IPS-18c (cell line): ENCODE measurements around the gene TCEAL3.
A peak's percentile ranks its signal among the peaks of the same experiment; 100 is the strongest.
"Not testable (repeated sequence)": the region's sequence is repeated elsewhere in the genome, so short reads cannot be mapped to it uniquely, and the experiment has no call there.

Experiments
- H3K4me3 ChIP-seq: 2 replicates; pipeline ENCODE4 v1.7.0; 2013; ENCODE audit warnings: low read depth, mild to moderate bottlenecking, low read length, moderate library complexity; ENCODE audit not compliant: insufficient read depth
- H3K9me3 ChIP-seq: one replicate; pipeline ENCODE4 v1.6.1; 2013; ENCODE audit warnings: mild to moderate bottlenecking, low read length, moderate library complexity; ENCODE audit not compliant: control insufficient read depth, insufficient read depth

Gene TCEAL3

DNA sequence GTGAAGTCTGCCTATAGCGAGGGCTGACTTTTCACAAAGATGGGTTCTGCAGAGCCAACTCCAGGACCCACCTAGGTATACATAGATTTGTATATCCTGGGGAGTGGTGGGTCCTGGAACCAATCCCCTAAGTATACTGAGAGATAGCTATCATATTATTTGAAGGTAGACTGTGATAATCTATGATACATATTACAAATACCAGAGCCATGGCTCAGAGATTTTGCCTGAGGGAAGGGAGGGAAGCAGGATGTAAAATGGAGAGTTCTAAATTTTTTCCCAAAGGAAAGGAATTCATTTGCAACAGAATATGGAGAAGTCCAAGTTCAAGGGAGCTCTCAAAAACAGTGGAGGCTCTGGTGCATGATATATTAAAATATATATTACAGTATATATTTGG is 7.2 kb downstream of the TCEAL3 start:
- Histone ChIP-seq H3K4me3 (no peak overlapping the region), H3K9me3 (no peaks in the 10 kb centered on the region)

DNA sequence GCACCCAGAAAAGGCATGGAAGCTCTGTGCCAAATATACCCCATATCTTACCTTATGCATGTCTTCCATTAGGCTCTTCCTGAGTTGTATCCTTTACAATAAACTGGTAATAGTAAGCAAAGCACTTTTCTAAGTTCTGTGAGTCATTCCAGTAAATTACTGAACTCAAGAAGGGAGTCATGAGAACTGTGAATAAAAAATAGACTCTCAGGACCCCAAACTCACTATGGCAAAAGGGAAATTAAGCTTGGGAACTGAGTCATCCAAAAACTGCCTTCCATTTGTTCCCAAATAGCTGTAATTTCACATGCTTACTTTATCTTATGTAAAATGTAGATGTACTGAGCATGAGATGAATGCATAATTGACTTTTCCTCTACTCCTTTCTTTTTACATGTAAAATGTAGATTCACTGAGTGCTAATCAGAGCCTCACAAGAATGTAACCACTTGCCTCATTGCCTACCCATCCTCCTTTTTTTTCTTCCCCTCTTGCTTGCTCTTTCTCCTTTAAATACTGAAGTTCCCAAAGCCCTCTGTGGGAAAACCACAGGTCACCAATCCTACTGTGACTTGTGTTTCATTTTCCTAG is 8.1 kb downstream of the TCEAL3 start:
- Histone ChIP-seq H3K4me3 (no peak overlapping the region), H3K9me3 (no peaks in the 10 kb centered on the region)

DNA sequence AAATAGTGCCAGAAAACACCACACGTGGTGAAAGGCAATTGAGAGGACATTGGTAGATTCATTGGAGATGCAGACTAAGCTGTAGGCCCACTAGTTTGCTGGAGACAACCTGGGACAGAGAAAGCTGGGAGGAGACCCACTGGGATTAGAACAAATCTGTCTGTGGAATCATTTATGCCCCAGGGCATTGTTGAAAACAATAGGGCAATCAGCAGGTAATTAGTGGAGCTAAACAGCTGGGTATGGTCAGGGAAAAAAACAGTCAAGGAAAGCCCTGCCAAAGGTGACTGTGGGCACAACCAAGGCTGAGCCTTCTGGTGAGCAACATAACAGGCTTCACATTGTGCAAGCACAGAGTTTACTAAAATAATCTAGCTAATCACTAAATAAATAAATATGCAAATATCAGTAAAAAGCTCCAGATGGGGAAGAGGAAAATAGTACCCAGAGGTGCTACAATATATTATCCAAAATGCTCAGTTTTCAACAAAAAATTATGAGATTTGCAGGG is 9.0 kb downstream of the TCEAL3 start:
- Histone ChIP-seq H3K9me3 (no peaks in the 10 kb centered on the region), H3K4me3 (no peak overlapping the region)

DNA sequence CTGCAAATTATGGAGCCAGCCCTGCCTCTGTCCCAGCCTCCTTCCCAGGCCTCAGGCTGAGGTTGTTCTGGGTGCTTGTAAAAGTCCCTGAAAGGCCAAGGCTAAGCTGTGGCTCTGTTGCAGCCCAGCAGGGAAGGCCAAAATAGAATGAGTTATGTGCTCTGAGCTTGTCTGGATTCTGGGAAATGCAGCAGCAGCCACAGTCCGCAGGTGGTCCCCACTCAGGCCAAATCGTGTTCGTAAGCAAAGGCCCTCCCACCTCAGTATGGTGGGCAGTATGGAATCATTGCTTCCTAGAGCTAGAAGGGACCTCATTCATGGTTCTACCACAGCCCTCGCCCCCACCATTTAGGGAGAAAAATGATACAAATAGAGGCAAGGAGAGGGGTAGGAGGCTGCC is 16.3 kb downstream of the TCEAL3 start:
- no peaks in the 10 kb centered on the region for H3K9me3 ChIP-seq
- H3K4me3 ChIP-seq, result no peak overlapping the region

DNA sequence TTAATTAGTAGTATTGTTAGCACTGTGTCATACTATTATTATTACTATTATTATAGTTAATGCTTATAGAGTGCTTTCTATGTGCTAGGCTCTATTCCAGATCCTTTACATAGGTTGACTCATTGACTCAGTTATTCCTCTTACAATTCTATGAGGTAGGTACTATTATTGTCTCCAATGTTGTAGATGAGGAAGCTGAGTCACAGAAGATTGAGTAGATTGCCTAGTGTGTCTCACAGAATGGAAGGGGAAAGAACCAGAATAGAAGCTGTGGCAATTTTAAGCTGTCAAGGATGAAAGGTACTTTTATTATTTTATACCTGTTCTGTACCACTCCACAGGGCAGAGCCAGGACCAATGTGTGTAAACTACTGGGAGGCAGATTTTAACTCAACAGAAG is 19.1 kb downstream of the TCEAL3 start:
- H3K9me3 ChIP-seq, result no peaks in the 10 kb centered on the region
- H3K4me3 ChIP-seq, result no peak overlapping the region

DNA sequence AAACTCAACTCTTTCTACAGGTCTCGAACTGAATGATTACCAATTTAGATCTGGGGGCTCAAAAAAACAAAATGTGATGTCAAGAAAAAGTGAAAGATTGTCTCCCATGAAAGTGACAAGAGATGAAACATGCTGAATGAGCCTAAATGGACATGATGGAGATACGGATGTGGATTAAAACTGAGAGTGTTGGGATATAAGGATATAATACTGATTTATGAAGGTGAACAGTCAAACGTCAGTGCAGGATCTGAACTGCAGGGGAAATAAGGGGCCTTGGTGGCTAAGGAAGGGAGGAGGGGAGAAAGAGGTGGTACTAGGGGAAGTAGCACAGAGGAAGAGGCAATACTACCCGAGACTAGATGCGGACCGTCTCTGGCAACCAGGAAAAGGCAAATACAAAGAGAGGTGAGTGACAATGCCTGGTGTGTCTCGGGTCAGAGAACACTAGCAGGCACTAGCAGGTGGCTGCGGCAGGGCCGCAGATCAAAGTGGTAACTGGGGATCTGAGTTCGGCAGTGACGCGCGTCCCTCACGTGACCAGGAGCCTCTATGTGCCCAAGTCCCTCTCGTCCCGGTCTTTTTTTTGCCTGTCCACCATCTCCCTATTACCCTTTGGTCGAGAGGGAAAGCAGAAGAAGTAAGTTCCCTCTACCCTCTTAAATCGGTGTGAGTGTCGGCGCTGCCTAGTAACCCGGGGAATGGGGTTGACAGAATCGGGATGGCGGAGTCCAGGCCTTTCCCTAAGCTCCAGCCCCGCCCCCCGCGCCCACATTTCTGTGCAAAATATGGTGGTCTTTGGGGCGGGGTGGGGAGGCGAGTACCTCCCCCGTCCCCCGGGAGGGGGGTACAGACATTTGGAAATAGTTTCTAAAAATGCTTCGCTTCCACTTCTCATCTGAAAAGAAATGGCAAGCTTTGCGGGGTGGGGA is 20.9 kb downstream of the TCEAL3 start, which contains the start of gene TCEAL1:
TCEAL1 (plus strand) TSS at position 590 of the 932 bp plus-strand sequence. CDS start 942 bp downstream, outside the sequence.
- H3K9me3 ChIP-seq, result no peaks in the 10 kb centered on the region
- H3K4me3 ChIP-seq, result peak within 1 kb of the TSS; percentile 88

DNA sequence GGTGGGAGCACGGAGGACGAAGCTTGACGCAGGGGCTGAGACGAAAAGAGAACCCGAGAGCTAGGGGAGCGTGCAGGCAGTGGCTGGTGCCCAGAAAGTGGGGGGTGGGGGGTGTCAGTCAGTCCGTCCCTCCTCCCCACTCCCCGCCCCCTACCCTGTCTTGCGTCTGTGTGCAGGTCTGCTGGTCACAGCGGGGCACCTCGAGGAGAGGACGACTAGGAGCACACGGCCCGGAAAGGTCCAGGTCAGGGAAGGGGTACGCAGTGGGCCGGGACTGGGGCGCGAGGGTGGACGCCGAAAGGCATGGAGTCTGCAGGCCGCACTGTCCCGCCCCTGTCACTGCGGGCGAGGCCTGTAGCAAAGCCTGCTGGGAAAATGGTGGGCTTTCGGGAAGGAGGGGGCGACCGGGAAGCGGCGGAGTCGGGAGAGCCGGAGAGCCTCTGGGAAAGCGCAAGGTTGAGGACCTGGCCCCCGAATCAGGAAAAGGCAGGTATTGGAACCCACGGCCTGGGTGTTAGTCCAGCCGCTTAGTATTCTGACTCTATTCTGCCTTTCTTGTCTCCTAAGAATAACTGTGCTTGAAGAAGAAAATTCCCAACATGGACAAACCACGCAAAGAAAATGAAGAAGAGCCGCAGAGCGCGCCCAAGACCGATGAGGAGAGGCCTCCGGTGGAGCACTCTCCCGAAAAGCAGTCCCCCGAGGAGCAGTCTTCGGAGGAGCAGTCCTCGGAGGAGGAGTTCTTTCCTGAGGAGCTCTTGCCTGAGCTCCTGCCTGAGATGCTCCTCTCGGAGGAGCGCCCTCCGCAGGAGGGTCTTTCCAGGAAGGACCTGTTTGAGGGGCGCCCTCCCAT is 21.8 kb downstream of the TCEAL3 start:
- Histone ChIP-seq H3K4me3 (peak overlapping the region; percentile 88), H3K9me3 (no peaks in the 10 kb centered on the region)

DNA sequence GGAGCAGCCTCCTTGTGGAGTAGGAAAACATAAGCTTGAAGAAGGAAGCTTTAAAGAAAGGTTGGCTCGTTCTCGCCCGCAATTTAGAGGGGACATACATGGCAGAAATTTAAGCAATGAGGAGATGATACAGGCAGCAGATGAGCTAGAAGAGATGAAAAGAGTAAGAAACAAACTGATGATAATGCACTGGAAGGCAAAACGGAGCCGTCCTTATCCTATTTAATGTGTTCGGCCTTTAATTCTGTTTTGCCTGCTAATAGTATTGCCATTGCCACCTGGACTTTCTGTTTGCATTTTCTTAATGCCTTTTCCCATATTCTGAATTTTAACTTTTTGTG is 22.4 kb downstream of the TCEAL3 start:
- Histone ChIP-seq H3K4me3 (peak overlapping the region; percentile 88), H3K9me3 (no peaks in the 10 kb centered on the region)

DNA sequence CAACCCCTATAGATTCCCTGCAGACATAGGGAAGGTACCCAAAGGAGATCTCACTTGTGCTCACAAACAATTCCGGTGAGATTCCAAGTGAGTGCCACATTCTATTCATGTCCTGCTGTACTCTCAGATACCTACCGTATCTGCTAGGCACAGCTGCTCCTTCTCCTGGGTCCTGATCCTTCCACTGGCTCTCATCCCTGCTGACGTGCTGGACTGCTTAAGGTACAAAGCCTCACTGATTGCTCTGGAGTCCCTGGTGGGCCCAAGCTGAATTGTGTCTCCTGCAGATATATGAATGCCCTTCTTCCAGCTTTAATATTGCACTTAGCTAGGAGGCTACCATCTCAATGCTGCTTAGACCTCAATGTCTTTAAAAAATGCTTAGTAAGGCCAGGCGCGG is 23.4 kb downstream of the TCEAL3 start:
- H3K4me3 ChIP-seq, result no peak overlapping the region
- no peaks in the 10 kb centered on the region for H3K9me3 ChIP-seq

DNA sequence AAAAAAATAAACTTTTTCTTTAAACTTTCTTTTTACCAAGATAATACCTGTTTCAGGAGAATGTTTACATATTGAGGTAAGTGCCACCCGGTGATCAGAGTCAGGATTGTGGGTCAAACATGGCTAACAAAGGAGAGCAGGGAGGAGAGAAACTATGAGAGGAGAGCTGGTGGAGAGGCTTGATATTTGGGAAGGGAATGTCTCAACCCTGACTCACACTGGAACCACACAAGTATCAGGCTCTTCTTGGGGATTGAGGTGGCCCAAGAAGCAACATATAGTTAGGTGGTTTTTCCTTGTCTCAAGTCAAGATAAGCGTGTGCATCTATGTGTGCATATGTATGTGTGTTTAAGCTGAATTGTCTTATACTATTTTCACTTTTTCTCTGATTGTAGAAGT is 27.7 kb downstream of the TCEAL3 start:
- Histone ChIP-seq H3K4me3 (no peak overlapping the region), H3K9me3 (no peaks in the 10 kb centered on the region)

DNA sequence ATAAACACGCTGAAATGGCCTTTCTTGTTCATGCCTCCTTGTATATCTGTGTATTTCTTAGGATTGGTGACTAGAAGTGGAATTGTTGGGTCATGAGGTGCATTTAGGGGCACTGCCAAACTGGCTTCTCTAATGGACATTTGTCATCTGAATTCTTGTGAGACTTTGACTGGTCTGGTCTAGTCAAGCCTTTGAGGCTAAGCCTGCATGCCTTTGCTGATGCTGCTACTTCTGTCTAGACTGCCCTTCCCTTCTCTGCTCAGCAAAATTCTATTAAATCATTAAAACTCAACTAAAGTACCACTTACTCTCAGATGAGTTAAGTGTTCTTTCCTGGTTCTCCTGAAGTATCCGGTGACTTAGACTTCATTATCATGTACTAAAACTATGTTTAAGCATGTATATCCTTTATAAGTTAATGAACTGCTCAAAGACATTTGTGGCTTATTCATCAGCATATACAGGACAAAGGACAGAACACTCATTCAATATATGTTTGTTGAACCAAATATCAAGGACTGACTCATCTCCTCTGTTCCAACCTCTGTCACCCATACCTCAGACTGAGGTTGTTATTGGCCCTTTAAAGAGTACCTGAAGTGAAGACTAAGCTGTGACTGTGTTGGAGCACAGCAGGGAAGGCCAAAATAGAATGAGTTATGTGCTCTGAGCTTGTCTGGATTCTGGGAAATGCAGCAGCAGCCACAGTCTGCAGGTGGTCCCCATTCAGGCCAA is 30.0 kb downstream of the TCEAL3 start:
- H3K9me3 ChIP-seq, result no peaks in the 10 kb centered on the region
- no peak overlapping the region for H3K4me3 ChIP-seq

DNA sequence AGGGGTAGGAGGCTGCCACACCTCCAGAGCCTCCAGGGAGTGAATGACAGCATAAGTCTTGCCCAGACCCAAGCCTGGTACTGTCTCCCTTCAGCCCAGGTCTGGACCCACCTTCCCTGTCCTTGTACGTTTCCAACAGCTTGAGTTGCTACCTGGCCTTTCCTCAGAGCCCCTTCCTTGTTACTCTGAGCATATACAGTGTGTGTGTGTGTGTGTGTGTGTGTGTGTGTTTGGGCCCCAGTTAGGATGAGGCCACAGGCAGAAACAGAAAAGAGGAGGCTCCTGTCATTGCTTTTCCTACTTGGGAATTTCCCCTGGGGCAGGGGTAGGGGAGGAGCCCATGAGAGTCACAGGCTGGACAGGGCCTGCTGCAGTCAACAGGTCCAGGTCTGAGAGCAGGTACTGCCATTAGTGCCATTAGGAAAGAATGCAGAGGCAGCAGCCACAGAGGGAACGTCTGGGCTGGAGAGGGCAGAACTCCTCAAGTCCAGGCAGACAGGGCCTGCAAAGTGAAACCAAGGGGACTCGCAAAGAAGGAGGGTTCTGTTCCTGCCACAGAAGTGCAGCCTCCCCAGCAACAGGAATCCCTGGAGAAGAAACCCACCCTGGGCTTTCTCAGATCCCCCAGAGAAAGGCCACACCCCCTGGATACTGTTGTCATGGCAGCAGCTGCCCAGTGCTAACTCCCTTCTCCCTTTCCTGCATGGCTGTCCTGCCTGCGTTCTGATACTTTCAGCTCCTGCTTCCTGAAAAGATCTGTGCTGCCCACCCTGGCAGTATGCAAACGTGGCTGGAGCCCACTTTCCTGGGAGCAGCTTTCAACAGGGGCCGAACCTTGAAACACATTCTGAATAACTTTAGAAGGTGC is 30.9 kb downstream of the TCEAL3 start:
- not testable (repeated sequence) for H3K9me3 ChIP-seq, H3K4me3 ChIP-seq

DNA sequence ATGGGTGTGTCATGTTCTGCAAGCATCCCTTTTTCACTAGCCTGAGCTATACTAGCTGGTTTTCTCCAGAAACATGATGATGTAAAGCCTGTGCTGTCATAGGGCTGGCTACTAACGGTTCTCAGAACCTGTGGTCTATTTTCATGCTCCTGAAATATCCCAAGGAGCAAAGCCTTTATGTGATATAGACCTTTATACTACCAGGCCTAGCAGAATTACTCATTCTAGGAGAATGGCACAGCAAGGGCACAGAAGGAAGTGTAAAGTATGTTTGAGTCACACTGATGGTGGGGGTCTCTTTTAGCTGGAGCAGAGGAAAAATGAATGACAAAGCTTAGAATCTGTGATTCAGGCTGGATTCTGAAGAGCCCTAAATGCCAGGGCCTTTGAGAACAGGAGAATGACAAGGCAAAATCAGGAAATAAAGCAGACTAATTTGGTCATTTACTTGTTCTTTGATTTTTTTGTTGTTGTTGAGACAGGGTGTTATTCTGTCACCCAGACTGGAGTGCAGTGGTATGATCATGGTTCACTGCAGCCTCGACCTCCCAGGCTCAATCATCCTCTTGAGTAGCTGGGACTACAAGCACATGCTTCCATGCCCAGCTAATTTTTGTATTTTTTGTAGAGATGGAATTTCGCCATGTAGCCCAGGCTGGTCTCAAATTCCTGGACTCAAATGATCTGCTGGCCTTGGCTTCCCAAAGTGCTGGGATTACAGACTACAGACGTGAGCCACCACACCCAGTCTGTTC is 32.8 kb downstream of the TCEAL3 start:
- no peak overlapping the region for H3K4me3 ChIP-seq
- H3K9me3 ChIP-seq, result no peaks in the 10 kb centered on the region

DNA sequence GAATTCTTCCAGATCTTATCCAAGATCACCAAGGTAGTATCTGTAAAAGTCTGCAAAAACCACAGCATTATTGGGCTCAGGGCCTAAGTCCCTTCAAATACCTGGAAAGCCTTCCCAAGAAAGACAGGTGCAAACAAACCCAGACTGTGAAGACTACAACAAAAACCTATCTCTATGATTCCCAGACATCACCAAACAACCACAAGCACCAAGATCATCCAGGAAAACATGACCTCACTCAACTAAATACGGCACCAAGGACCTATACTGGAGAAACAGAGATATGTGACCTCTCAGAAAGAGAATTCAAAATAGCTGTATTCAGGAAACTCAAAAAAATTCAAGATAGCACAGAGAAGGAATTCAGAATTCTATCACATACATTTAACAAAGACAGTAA is 36.4 kb downstream of the TCEAL3 start:
- no peaks in the 10 kb centered on the region for H3K9me3 ChIP-seq
- H3K4me3 ChIP-seq, result no peak overlapping the region

DNA sequence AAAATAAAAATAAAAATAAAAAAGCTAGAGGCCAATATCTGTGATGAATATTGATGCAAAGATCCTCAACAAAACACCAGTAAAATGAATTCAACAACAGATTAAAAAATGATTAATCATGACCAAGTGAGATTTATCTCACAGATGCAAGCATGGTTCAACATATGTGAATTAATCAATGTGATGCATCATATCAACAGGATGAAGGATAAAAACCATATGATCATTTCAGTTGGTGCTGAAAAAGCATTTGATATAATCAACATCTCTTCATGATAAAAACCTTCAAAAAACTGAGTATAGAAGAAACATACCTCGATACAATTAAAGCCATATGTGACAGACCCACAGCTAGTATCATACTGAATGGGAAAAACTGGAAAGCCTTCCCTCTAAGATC is 39.9 kb downstream of the TCEAL3 start:
- H3K4me3 ChIP-seq, result no peak overlapping the region
- no peaks in the 10 kb centered on the region for H3K9me3 ChIP-seq
